Measurements from ENCODE around the gene ATXN2. TPM values are rescaled to one million over a fixed set of nuclear protein-coding genes. Genes with fewer than 3 reads are reported as not detected.

ATXN2 gene

Small RNA genes lying within 50 kb of the gene (small RNA-seq; reads per million reads assigned to genes)
- not detected for gene RF00066

Data from skeletal muscle satellite cell (primary cell).